B cell (primary cell): Measurements from ENCODE around the gene PKNOX2. TPM values are rescaled to one million over a fixed set of nuclear protein-coding genes. Genes with fewer than 3 reads are reported as not detected.

Experiments
- ATAC-seq: fragments of 200-7000 bp; cut with Tn5 transposase; one replicate; pipeline ENCODE4 v1.10.0; 2021; ENCODE audit warnings: low read depth, mild to moderate bottlenecking, moderate number of reproducible peaks, moderate library complexity
- CTCF ChIA-PET: fragments of 350-600 bp; sonication (Branson Sonifier 250); formaldehyde crosslinking; loops from one replicate; lab custom pipeline; 2021; ENCODE audit warnings: antibody characterized with exemption, inconsistent platforms; lab: Charles Lee
- POLR2A ChIA-PET: fragments of 350-600 bp; sonication (Branson Sonifier 250); formaldehyde crosslinking; loops from one replicate; lab custom pipeline; 2021; ENCODE audit warnings: antibody characterized with exemption; lab: Charles Lee
- DNase-seq: peaks from one replicate; pipeline ENCODE4 v3.0.0; 2013
- H2AFZ ChIP-seq: 2 replicates; pipeline ENCODE4 v1.6.1; 2012; ENCODE audit warnings: mild to moderate bottlenecking, low read depth, low read length; ENCODE audit not compliant: insufficient read depth, poor library complexity, severe bottlenecking
- H3K27ac ChIP-seq, 2 donors: 1 replicate in 1 of 2; 2 replicates in 1 of 2; pipeline ENCODE4 v1.5.1; 2012 to 2013; ENCODE audit warnings: low read length in 2 of 2, mild to moderate bottlenecking in 2 of 2, moderate library complexity in 1 of 2
- H3K27me3 ChIP-seq, 4 experiments: fragments of 200-600 bp in 1 of 4; sonication (generic) in 1 of 4; replicated peaks in 1 of 4; 1 replicate in 2 of 4; 2 replicates in 2 of 4; pipeline versions ENCODE4 v1.6.1 to v1.7.0; 2013 to 2016; ENCODE audit warnings: low read length in 3 of 4, mild to moderate bottlenecking in 2 of 4, mixed read lengths in 1 of 4, moderate library complexity in 1 of 4; ENCODE audit not compliant: insufficient read depth in 4 of 4, control insufficient read depth in 3 of 4; ENCODE audit errors: control extremely low read depth in 1 of 4
- H3K36me3 ChIP-seq, 2 experiments: replicated peaks in 1 of 2; 1 replicate in 1 of 2; 2 replicates in 1 of 2; pipeline versions ENCODE4 v1.6.1 to v1.7.1; 2013; ENCODE audit warnings: low read length in 1 of 2; ENCODE audit not compliant: insufficient read depth in 2 of 2, control insufficient read depth in 1 of 2; ENCODE audit errors: control extremely low read depth in 1 of 2, extremely low read depth in 1 of 2
- H3K4me1 ChIP-seq, 2 donors: fragments of 200-600 bp in 1 of 2; sonication (generic) in 1 of 2; 1 replicate in 1 of 2; 2 replicates in 1 of 2; pipeline versions ENCODE4 v1.5.1 to v1.6.1; 2013 to 2017; ENCODE audit warnings: low read length in 2 of 2; ENCODE audit not compliant: control insufficient read depth in 2 of 2, insufficient read depth in 2 of 2
- H3K4me2 ChIP-seq: replicated peaks from 2 replicates; pipeline ENCODE3; 2012; ENCODE audit warnings: mild to moderate bottlenecking, low read depth, low read length; ENCODE audit not compliant: poor library complexity, severe bottlenecking
- H3K4me3 ChIP-seq, 5 experiments: fragments of 200-600 bp in 1 of 5; sonication (generic) in 1 of 5; 1 replicate in 3 of 5; 2 replicates in 2 of 5; pipeline versions ENCODE4 v1.5.1 to v1.7.0; 2011 to 2016; ENCODE audit warnings: low read length in 4 of 5, mild to moderate bottlenecking in 4 of 5, low read depth in 2 of 5, control low read depth in 1 of 5, moderate library complexity in 1 of 5; ENCODE audit not compliant: insufficient read depth in 1 of 5; ENCODE audit errors: control extremely low read depth in 1 of 5, extremely low read depth in 1 of 5
- H3K79me2 ChIP-seq: fragments of 200-600 bp; sonication (generic); one replicate; pipeline ENCODE4 v1.6.0; 2016; ENCODE audit warnings: low read length; ENCODE audit not compliant: control insufficient read depth, insufficient read depth
- H3K9ac ChIP-seq: fragments of 200-600 bp; sonication (generic); 2 replicates; pipeline ENCODE4 v1.6.1; 2017; ENCODE audit warnings: mild to moderate bottlenecking, low read length, moderate library complexity
- H3K9me3 ChIP-seq, 3 donors: one replicate each; pipeline versions ENCODE4 v1.6.1 to v1.7.1; 2013; ENCODE audit warnings: low read length in 2 of 3; ENCODE audit not compliant: control insufficient read depth in 2 of 3, insufficient read depth in 1 of 3; ENCODE audit errors: control extremely low read depth in 1 of 3
- H4K20me1 ChIP-seq: 2 replicates; pipeline ENCODE4 v1.6.0; 2012; ENCODE audit warnings: mild to moderate bottlenecking, low read length; ENCODE audit not compliant: insufficient read depth, control insufficient read depth, poor library complexity, severe bottlenecking
- H3K27ac Mint-ChIP-seq: one replicate; pipeline ENCODE4 v1.8.0; 2021; ENCODE audit warnings: mixed read lengths
- H3K27me3 Mint-ChIP-seq: one replicate; pipeline ENCODE4 v1.8.0; 2021; ENCODE audit warnings: mixed read lengths
- H3K4me1 Mint-ChIP-seq: one replicate; pipeline ENCODE4 v1.8.0; 2021; ENCODE audit warnings: mixed read lengths
- H3K4me3 Mint-ChIP-seq: one replicate; pipeline ENCODE4 v1.8.0; 2021; ENCODE audit warnings: mixed read lengths
- H3K9me3 Mint-ChIP-seq: one replicate; pipeline ENCODE4 v1.8.0; 2022; ENCODE audit warnings: mixed read lengths; ENCODE audit not compliant: insufficient read depth
- EZH2 ChIP-seq: IDR thresholded peaks from 2 replicates; pipeline ENCODE4 v1.6.1; 2012; ENCODE audit warnings: borderline replicate concordance, low read depth, mild to moderate bottlenecking, moderate library complexity, low read length; ENCODE audit not compliant: insufficient read depth, poor library complexity, severe bottlenecking
- WGBS: methylation state at CpG from one replicate; pipeline ENCODE4 v1.1.5; 2013; ENCODE audit warnings: missing lambda C conversion rate; ENCODE audit not compliant: insufficient coverage; 5-methylcytosine and 5-hydroxymethylcytosine counted together
- intact Hi-C: fragments of 100-400 bp; cut with micrococcal nuclease; formaldehyde crosslinking; loops from one replicate; pipeline ENCODE4 v1.10.0; 2022
- polyA plus RNA-seq: library from polyadenylated mRNA; depleted of rRNA; stranded (reverse); fragments of >200 nt; gene quantifications from 2 replicates; pipeline ENCODE4 v1.2.3, GENCODE V29; 2012
- total RNA-seq, 2 donors: library from RNA; stranded (reverse); fragments of 120-200 nt in 1 of 2; gene quantifications; 1 replicate in 1 of 2; 2 replicates in 1 of 2; pipeline versions ENCODE4 v1.2.3 to v1.2.4, GENCODE V29; 2013 to 2022
- TF ChIP-seq, protein P1 (sequence below): fragments of 200-600 bp; IDR thresholded peaks from one replicate; pipeline ENCODE4 v1.8.0; 2022; ENCODE audit warnings: antibody characterized with exemption, mild to moderate bottlenecking

PKNOX2 gene
- total and polyA plus RNA-seq, 2 donors (not counting 1 experiment from before 2014, with no cell fraction given), result not detected

DNA sequence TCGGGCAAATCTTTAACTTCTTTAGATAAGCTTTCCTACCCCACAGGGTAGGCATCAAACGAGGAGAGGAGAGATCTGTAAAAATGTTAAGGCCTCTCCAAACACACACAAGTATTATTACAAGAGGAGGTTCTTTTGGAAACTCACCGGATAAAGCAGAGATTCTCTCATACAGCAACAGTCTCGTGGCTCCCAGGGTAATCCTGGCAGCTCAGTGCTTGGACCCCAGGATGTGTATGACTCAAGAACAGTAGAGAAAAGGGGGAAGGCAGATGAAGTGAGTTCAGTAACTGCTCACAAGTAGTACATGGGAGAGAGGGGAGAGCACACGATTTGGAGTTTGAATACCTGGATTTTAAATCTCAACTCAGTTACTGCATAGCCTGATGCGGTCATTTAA lies 210.6 kb downstream of the PKNOX2 start:
- TF ChIP-seq, protein P1, sequence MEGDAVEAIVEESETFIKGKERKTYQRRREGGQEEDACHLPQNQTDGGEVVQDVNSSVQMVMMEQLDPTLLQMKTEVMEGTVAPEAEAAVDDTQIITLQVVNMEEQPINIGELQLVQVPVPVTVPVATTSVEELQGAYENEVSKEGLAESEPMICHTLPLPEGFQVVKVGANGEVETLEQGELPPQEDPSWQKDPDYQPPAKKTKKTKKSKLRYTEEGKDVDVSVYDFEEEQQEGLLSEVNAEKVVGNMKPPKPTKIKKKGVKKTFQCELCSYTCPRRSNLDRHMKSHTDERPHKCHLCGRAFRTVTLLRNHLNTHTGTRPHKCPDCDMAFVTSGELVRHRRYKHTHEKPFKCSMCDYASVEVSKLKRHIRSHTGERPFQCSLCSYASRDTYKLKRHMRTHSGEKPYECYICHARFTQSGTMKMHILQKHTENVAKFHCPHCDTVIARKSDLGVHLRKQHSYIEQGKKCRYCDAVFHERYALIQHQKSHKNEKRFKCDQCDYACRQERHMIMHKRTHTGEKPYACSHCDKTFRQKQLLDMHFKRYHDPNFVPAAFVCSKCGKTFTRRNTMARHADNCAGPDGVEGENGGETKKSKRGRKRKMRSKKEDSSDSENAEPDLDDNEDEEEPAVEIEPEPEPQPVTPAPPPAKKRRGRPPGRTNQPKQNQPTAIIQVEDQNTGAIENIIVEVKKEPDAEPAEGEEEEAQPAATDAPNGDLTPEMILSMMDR, result no peak
- no peak for TF ChIP-seq EZH2
- Histone ChIP-seq H4K20me1 (no peaks in the 10 kb centered on the region), H3K79me2 (no peaks in the 10 kb centered on the region), H3K9me3 (no peaks in the 10 kb centered on the region), H3K4me3 (no peak overlapping the region), H3K27me3 (peaks cover 0 to 9% (median 0%) of the 10 kb centered on the region in 4 experiments), H3K36me3 (no peaks in the 10 kb centered on the region), H3K4me1 (no peaks in the 10 kb centered on the region), H3K4me2 (no peak overlapping the region), H3K27ac (no peak overlapping the region), H2AFZ (no peak overlapping the region), H3K9ac (no peak overlapping the region)
- Mint-ChIP-seq H3K27ac (no peak overlapping the region), H3K27me3 (peaks cover 54% of the 10 kb centered on the region), H3K9me3 (no peaks in the 10 kb centered on the region), H3K4me3 (no peak overlapping the region), H3K4me1 (no peaks in the 10 kb centered on the region)
- ATAC-seq, result no peak
- intact Hi-C loops, result no loop called here
- POLR2A ChIA-PET, result no interaction called here
- CTCF ChIA-PET, result no interaction called here
- DNase-seq, result no peak
- 80% methylated on average over 1 of the region's 6 CpGs for WGBS

- POLR2A ChIA-PET, result no interaction called here
Observed at GRCh38 chr11:125376117-125376516, 211.6 kb downstream of the PKNOX2 start.

More at GRCh38 chr11:125376117-125376516, 211.6 kb downstream of the PKNOX2 start:
- Histone ChIP-seq H3K79me2 (no peaks in the 10 kb centered on the region), H4K20me1 (no peaks in the 10 kb centered on the region), H3K36me3 (no peaks in the 10 kb centered on the region), H2AFZ (no peak overlapping the region), H3K4me2 (no peak overlapping the region), H3K4me3 (no peak overlapping the region), H3K9ac (no peak overlapping the region), H3K9me3 (no peaks in the 10 kb centered on the region), H3K27ac (no peak overlapping the region), H3K4me1 (no peaks in the 10 kb centered on the region), H3K27me3 (peaks cover 0 to 9% (median 0%) of the 10 kb centered on the region in 4 experiments)
- Mint-ChIP-seq H3K4me3 (no peak overlapping the region), H3K27me3 (peaks cover 54% of the 10 kb centered on the region), H3K9me3 (no peaks in the 10 kb centered on the region), H3K27ac (no peak overlapping the region), H3K4me1 (no peaks in the 10 kb centered on the region)
- intact Hi-C loops, result no loop called here
- CTCF ChIA-PET, result no interaction called here
- ATAC-seq (no peak), DNase-seq (no peak)
- 59% methylated on average over 4 of the region's 9 CpGs for WGBS
- TF ChIP-seq, protein P1, result no peak
- no peak for TF ChIP-seq EZH2
